NCI-H2171 treated with DMSO at 0.1 percent for 48 hours (cell line): Measurements from ENCODE around the gene RGSL1.

Source experiments
- DNase-seq: peaks from one replicate; lab custom pipeline; 2025; lab: John Stamatoyannopoulos, UW

The RGSL1 gene

GRCh38 chr1:182549346-182549745, 99.4 kb downstream of the RGSL1 start:
- DNase-seq = no peak

DNA sequence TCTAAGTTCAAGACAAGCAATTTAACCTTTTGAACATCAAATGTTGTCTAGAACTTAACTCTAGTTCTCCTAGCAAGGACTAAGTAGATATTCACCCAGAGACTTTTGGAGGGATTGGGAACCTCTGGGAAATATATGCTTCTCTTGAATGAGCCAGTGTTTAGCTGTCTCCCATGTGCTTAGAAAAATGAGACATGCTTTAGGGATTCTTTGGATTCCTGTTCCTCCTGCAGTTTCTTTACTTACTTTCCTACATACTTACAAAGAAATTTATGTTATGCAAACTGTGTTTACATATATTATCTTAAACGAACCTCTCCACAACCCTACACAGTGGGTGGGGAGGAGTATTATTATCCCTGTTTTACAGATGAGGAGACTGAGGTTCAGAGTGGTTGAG, 99.9 kb downstream of the RGSL1 start:
- no peak for DNase-seq

DNA sequence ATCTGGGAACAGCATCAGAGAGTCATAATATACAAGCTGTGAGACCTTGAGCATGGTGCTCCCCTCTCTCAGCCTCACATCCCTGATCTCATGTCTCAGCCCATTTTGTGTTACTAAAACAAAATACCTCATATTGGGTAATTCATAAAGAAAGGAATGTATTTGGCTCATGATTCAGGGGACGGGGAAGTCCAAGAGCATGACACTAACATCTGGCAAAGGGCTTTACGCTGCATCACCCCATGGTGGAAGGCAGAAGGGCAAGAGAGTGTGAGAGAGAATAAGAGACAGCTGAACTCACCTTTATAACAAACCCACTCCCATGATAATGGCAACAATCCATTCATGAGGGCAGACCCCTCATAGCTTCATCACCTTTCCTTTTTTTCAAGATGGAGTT, 102.6 kb downstream of the RGSL1 start:
- DNase-seq = no peak

DNA sequence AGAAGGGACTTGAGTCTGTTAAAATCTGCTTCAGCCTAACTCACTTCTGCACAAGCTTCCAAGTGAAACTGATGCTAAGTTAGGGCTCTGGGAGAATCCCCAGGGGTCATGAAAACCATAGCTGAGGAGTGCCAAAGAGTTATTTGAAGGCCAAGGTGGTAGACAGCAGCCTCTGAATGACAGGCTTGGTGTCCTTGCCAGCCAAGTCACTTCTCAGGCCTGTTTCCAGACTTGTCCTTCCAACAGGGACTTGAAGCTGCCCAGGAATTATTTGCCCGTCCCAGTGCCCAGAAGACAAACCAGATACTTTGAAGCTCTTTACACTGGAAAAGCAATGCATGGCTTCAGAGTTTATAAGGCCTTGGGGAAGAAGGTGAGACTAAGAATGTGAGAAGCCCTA, 105.5 kb downstream of the RGSL1 start:
- no peak for DNase-seq

GRCh38 chr1:182556279-182556678, 106.3 kb downstream of the RGSL1 start:
- DNase-seq = peak; percentile 48

- DNase-seq = no peak
Observed at GRCh38 chr1:182560392-182560984, 110.5 kb downstream of the RGSL1 start.

GRCh38 chr1:182561456-182561855, 111.5 kb downstream of the RGSL1 start:
- DNase-seq = no peak

DNA sequence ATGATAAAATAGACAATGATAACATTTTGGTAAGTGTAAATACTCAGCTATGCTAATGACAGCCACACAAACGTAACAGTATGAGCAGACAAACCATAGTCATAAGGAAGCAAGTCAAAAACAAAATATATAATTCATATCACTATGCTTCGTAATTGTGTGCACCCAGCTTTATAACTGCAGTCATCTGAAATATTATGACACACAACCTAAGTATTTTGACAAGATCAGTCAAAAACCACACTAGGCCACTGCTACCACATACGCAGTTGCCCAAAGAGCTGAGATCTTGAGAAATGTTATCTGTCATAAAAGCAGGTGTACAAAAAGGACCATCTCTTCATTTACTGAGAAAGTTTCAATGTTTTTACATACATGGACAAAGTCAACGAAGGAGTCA, 113.1 kb downstream of the RGSL1 start:
- DNase-seq = no peak

GRCh38 chr1:182564406-182565004, 114.6 kb downstream of the RGSL1 start:
- DNase-seq = no peak

DNA sequence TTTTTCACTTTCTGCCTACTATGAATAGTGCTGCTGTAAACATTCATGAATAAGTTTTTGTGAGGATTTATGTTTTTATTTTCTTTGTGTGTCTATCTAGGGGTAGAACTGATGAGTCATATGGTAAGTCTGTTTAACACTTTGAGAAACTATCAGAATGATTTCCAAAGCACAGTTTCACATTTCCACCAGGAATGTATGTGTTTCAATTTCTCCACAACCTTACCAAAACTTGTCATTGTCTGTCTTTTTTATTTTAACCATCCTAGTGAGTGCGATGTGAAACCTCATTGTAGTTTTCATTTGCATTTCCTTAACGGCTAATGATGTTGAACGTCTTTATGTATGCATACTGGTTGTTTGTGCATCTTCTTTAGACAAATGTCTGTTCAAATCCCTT, 115.6 kb downstream of the RGSL1 start:
- no peak for DNase-seq

- DNase-seq = no peak
Observed at GRCh38 chr1:182567629-182568028, 117.7 kb downstream of the RGSL1 start.

GRCh38 chr1:182568647-182569284, 118.8 kb downstream of the RGSL1 start:
- DNase-seq = no peak

DNA sequence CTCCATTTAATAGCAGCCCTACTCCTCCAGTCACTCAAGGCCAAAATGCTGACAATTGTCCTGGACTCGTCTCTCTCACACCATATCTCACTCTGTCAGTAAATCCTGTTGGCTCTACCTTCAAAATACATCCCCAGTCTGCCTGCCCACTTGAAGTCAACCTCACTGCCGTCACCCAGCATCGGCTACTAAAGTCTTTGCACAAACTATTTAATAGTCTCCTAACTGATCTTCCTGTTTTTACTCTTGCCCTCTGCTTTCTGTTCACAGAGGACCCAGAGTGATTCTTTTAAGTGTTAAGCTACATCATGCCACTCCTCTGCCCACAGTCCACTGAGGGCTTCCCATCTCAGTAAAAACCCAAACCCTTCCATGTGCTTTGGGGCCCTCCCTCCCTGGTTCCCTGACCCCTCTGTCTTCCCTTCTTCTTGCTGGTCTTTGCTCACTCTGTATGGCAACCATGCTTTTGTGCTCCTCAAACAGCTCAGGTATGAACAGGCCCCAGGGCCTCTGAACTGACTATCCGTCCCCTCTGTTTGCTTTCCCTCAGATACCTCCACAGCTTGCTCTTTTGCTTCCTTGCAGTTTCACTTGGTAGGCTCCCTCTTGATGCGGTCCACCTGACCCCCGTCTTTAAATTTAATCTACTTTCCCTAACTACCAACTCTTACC, 120.1 kb downstream of the RGSL1 start:
- DNase-seq = no peak

DNA sequence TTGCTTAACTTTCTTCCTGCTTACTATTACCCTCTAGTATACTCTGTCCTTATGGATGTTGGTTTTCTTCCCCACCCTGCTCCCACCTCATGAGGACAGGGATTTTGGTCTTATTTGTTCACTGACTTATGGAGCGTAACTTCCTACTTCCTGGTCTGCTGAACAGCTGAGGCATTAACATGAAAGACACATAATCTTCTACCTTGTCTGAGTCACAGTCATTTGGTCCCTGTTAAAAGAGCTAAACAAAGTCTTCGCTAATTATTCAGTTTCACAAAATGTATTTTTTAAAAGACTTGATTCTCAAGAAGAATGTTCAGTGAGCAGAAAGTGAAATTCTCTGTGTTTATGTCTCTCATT, 120.6 kb downstream of the RGSL1 start:
- no peak for DNase-seq

GRCh38 chr1:182574156-182574555, 124.2 kb downstream of the RGSL1 start:
- no peak for DNase-seq

- DNase-seq = no peak
Observed at GRCh38 chr1:182575540-182576149, 125.7 kb downstream of the RGSL1 start.

DNA sequence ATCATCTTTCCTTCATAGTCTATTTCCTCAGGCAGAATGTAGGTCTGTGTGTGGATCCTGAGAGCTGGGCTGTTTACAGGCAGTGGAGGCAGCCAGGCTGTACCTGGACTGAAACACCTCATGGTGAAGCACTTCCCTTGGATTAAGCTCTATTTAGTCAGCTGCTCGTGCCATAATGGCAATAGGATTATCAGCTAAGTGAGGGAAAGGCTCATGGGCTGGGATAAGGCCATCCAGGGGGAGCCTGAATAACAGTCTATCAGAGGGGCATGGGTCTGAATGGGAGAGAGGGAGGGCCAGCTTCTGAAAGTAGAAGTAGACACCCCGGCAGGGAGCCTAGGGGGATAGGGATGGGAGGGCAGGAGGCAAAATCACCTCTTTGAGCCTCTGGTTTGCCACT, 130.8 kb downstream of the RGSL1 start:
- DNase-seq = no peak

- DNase-seq = no peak
Observed at GRCh38 chr1:182584746-182585145, 134.8 kb downstream of the RGSL1 start.

DNA sequence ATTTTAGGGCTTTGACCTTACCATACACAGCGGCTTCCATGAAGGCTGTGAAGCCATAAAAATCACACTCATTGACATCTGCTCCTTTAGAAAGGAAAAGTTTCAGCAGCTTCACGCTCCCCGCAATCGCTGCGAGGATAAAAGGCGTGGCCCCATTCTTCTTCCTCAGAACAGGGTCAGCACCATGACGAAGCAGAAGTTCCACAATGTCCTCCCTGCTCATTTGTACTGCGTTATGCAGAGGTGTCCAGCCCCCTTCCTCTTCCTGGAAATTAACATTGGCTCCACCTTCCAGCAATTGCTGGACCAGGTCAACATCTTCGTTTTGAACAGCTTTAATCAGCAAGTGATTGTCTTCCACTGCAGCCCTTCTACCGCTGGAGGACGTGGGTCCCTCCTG, 136.4 kb downstream of the RGSL1 start:
- no peak for DNase-seq

GRCh38 chr1:182587093-182587492, 137.1 kb downstream of the RGSL1 start:
- no peak for DNase-seq

- no peak for DNase-seq
Observed at GRCh38 chr1:182587666-182588499, 137.9 kb downstream of the RGSL1 start.
